HG03159 (cell line): ENCODE data around the gene LRRN2.

Source experiments
- ATAC-seq: cut with Tn5 transposase; IDR thresholded peaks from one replicate; pipeline ENCODE4 v1.9.1; 2021; ENCODE audit warnings: mild to moderate bottlenecking, moderate library complexity; ENCODE audit not compliant: unreplicated experiment

Gene LRRN2

GRCh38 chr1:204712708-204713430 is 27.3 kb upstream of the LRRN2 start:
- no peak for ATAC-seq

GRCh38 chr1:204711947-204712701 is 26.6 kb upstream of the LRRN2 start:
- no peak for ATAC-seq

- ATAC-seq: no peak
Measured at GRCh38 chr1:204711103-204711946, 25.8 kb upstream of the LRRN2 start.

GRCh38 chr1:204709960-204710912 is 24.7 kb upstream of the LRRN2 start:
- ATAC-seq: no peak

- no peak for ATAC-seq
Measured at GRCh38 chr1:204709021-204709420, 23.5 kb upstream of the LRRN2 start.

- no peak for ATAC-seq
Measured at GRCh38 chr1:204706838-204707509, 21.4 kb upstream of the LRRN2 start.

- ATAC-seq: no peak
Measured at GRCh38 chr1:204705888-204706837, 20.6 kb upstream of the LRRN2 start.

GRCh38 chr1:204705493-204705811 is 19.9 kb upstream of the LRRN2 start:
- ATAC-seq: no peak

GRCh38 chr1:204704794-204705492 is 19.4 kb upstream of the LRRN2 start:
- ATAC-seq: no peak

- ATAC-seq: no peak
Measured at GRCh38 chr1:204703826-204704612, 18.5 kb upstream of the LRRN2 start.

- no peak for ATAC-seq
Measured at GRCh38 chr1:204703268-204703664, 17.7 kb upstream of the LRRN2 start.

GRCh38 chr1:204702552-204703267 is 17.2 kb upstream of the LRRN2 start:
- no peak for ATAC-seq

GRCh38 chr1:204701229-204701628 is 15.7 kb upstream of the LRRN2 start:
- no peak for ATAC-seq

- no peak for ATAC-seq
Measured at GRCh38 chr1:204697893-204698292, 12.4 kb upstream of the LRRN2 start.

GRCh38 chr1:204696606-204697005 is 11.1 kb upstream of the LRRN2 start:
- ATAC-seq: no peak

- ATAC-seq: no peak
Measured at GRCh38 chr1:204695692-204696091, 10.2 kb upstream of the LRRN2 start.

GRCh38 chr1:204694145-204694544 is 8.6 kb upstream of the LRRN2 start:
- ATAC-seq: no peak
